HG03175 (cell line): ENCODE measurements around the gene STAG2.
A peak's percentile ranks its signal among the peaks of the same experiment; 100 is the strongest.
"Not testable (repeated sequence)": the region's sequence is repeated elsewhere in the genome, so short reads cannot be mapped to it uniquely, and the experiment has no call there.

Experiments used
- ATAC-seq: cut with Tn5 transposase; IDR thresholded peaks from one replicate; pipeline ENCODE4 v1.9.1; 2021; ENCODE audit warnings: mild to moderate bottlenecking, moderate library complexity; ENCODE audit not compliant: unreplicated experiment

Gene STAG2

GRCh38 chrX:124030520-124030919, 69.0 kb downstream of the STAG2 start:
- peak; percentile 69 for ATAC-seq

- no peak for ATAC-seq
These were observed 72.3 kb downstream of the STAG2 start for GRCh38 chrX:124033821-124034220.

- ATAC-seq, result no peak
These were observed 74.2 kb downstream of the STAG2 start for GRCh38 chrX:124035657-124036056.

GRCh38 chrX:124042042-124042441, 80.5 kb downstream of the STAG2 start:
- ATAC-seq, result no peak

GRCh38 chrX:124045109-124045508, 83.6 kb downstream of the STAG2 start:
- no peak for ATAC-seq

GRCh38 chrX:124084417-124084816, 122.9 kb downstream of the STAG2 start:
- ATAC-seq, result not testable (repeated sequence)

GRCh38 chrX:124085063-124085462, 123.6 kb downstream of the STAG2 start:
- no peak for ATAC-seq

GRCh38 chrX:124086411-124086810, 124.9 kb downstream of the STAG2 start:
- ATAC-seq, result no peak

GRCh38 chrX:124087000-124087746, 125.7 kb downstream of the STAG2 start:
- no peak for ATAC-seq

- no peak for ATAC-seq
These were observed 131.7 kb downstream of the STAG2 start for GRCh38 chrX:124093222-124093621.

- no peak for ATAC-seq
These were observed 135.6 kb downstream of the STAG2 start for GRCh38 chrX:124097116-124097515.

- ATAC-seq, result no peak
These were observed 136.6 kb downstream of the STAG2 start for GRCh38 chrX:124098089-124098488.

- no peak for ATAC-seq
These were observed 142.5 kb downstream of the STAG2 start for GRCh38 chrX:124103966-124104365.

- ATAC-seq, result not testable (repeated sequence)
These were observed 143.0 kb downstream of the STAG2 start for GRCh38 chrX:124104512-124104911.

- no peak for ATAC-seq
These were observed 152.4 kb downstream of the STAG2 start for GRCh38 chrX:124113621-124114600.

GRCh38 chrX:124117325-124117724, 155.8 kb downstream of the STAG2 start:
- ATAC-seq, result no peak

- ATAC-seq, result no peak
These were observed 164.0 kb downstream of the STAG2 start for GRCh38 chrX:124125471-124125870.

- ATAC-seq, result no peak
These were observed 166.0 kb downstream of the STAG2 start for GRCh38 chrX:124127496-124127895.

- ATAC-seq, result not testable (repeated sequence)
These were observed 170.9 kb downstream of the STAG2 start for GRCh38 chrX:124132437-124132836.

- no peak for ATAC-seq
These were observed 184.2 kb downstream of the STAG2 start for GRCh38 chrX:124145749-124146148.

- no peak for ATAC-seq
These were observed 189.7 kb downstream of the STAG2 start for GRCh38 chrX:124151195-124151594.
